Thymus (tissue), 14 donors: ENCODE results near the gene EDIL3. TPM values are rescaled to one million over a fixed set of nuclear protein-coding genes. Genes with fewer than 3 reads are reported as not detected.
A peak's percentile ranks its signal among the peaks of the same experiment; 100 is the strongest.

Experiments
- DNase-seq, 9 donors: peaks; one replicate each; pipeline ENCODE4 v3.0.0-alpha.2; 2013; ENCODE audit warnings: low spot score in 9 of 9, low read depth in 6 of 9, missing footprints in 1 of 9
- H3K27ac ChIP-seq, 2 donors: one replicate each; pipeline ENCODE4 v1.5.1; 2013; ENCODE audit warnings: control low read depth in 1 of 2, low read depth in 1 of 2, low read length in 1 of 2, mild to moderate bottlenecking in 1 of 2, moderate library complexity in 1 of 2
- H3K27me3 ChIP-seq, 2 donors: one replicate each; pipeline ENCODE4 v1.5.1; 2013; ENCODE audit warnings: low read length in 1 of 2; ENCODE audit not compliant: control insufficient read depth in 2 of 2, insufficient read depth in 1 of 2
- H3K36me3 ChIP-seq, 2 donors: one replicate each; pipeline ENCODE4 v1.5.1; 2013; ENCODE audit warnings: low read length in 1 of 2, mild to moderate bottlenecking in 1 of 2, moderate library complexity in 1 of 2; ENCODE audit not compliant: control insufficient read depth in 2 of 2, insufficient read depth in 2 of 2
- H3K4me1 ChIP-seq, 2 donors: one replicate each; pipeline ENCODE4 v1.5.1; 2013; ENCODE audit warnings: low read length in 2 of 2; ENCODE audit not compliant: control insufficient read depth in 2 of 2, insufficient read depth in 2 of 2
- H3K4me3 ChIP-seq, 2 donors: one replicate each; pipeline ENCODE4 v1.5.1; 2013; ENCODE audit warnings: low read length in 2 of 2, control low read depth in 1 of 2, mild to moderate bottlenecking in 1 of 2
- H3K9me3 ChIP-seq, 2 donors: one replicate each; pipeline ENCODE4 v1.5.1; 2013; ENCODE audit warnings: low read length in 1 of 2, mild to moderate bottlenecking in 1 of 2; ENCODE audit not compliant: control insufficient read depth in 2 of 2, insufficient read depth in 1 of 2
- WGBS: extraction: QIAGEN DNeasy Blood & Tissue Kit; methylation state at CpG from one replicate; pipeline ENCODE4 v1.1.7; 2013; 5-methylcytosine and 5-hydroxymethylcytosine counted together
- long read RNA-seq, 10 donors: transcript quantifications; one replicate each; lab custom pipeline, GENCODE V29; 2026
- polyA plus RNA-seq: library from polyadenylated mRNA; stranded (reverse); fragments of 200-250 nt; gene quantifications from one replicate; pipeline ENCODE4 v1.2.3, GENCODE V29; 2013
- total RNA-seq: library from RNA; stranded (reverse); fragments of 120-200 nt; gene quantifications from one replicate; pipeline ENCODE4 v1.2.4, GENCODE V29; 2013
- donor health status: healthy.

The EDIL3 gene
- total RNA-seq, result 0.52 TPM
- 2.9 TPM for polyA plus RNA-seq
- long read RNA-seq, donor 1, result 0 reads
- long read RNA-seq, donor 2, result 0 reads
- long read RNA-seq, donor 3, result 0 reads
- long read RNA-seq, donor 4, result 0 reads
- long read RNA-seq, donor 5, full-length matches to known transcripts, result 1 of 1 reads
- long read RNA-seq, donor 5, partial matches to known transcripts, result 0 of 1 reads
- long read RNA-seq, donor 5, other reads (novel, unspliced or antisense), result 0 of 1 reads
- long read RNA-seq, donor 6, result 0 reads
- long read RNA-seq, donor 7, result 0 reads
- long read RNA-seq, donor 8, result 0 reads
- long read RNA-seq, donor 9, result 0 reads
- long read RNA-seq, donor 10, result 0 reads

- no peaks in the 10 kb centered on the region for H3K36me3 ChIP-seq
- H3K9me3 ChIP-seq, result peaks cover 0 to 5% of the 10 kb centered on the region in 2 donors
- DNase-seq, result peak in 2 of 9 donors; percentile 24 to 50
- H3K4me1 ChIP-seq, result peaks cover 0 to 28% of the 10 kb centered on the region in 2 donors
- H3K27ac ChIP-seq, result no peak within 1 kb of the TSS
- peaks cover 38 to 45% of the 10 kb centered on the region in 2 donors for H3K27me3 ChIP-seq
- H3K4me3 ChIP-seq, result peak within 1 kb of the TSS; percentile 7 to 36
- 1% methylated on average over 54 of the region's 54 CpGs for WGBS
Measured at GRCh38 chr5:84384604-84385575, at the start of gene EDIL3. Gene EDIL3 (minus strand): TSS chr5:84384880. CDS start chr5:84384374, 506 bp downstream.

GRCh38 chr5:84433461-84433860 is 48.8 kb upstream of the EDIL3 start:
- Histone ChIP-seq H3K9me3 (no peaks in the 10 kb centered on the region), H3K36me3 (no peaks in the 10 kb centered on the region), H3K27me3 (no peaks in the 10 kb centered on the region), H3K4me1 (no peaks in the 10 kb centered on the region), H3K27ac (no peak overlapping the region), H3K4me3 (no peak overlapping the region)
- WGBS, result 95% methylated on average over 1 of the region's 1 CpG
- DNase-seq, result no peak

GRCh38 chr5:84430863-84431663 is 46.4 kb upstream of the EDIL3 start:
- no peak for DNase-seq
- 89% methylated on average over 3 of the region's 3 CpGs for WGBS
- no peaks in the 10 kb centered on the region for H3K27me3 ChIP-seq
- H3K27ac ChIP-seq, result no peak overlapping the region
- H3K4me1 ChIP-seq, result no peaks in the 10 kb centered on the region
- H3K36me3 ChIP-seq, result no peaks in the 10 kb centered on the region
- H3K4me3 ChIP-seq, result no peak overlapping the region
- no peaks in the 10 kb centered on the region for H3K9me3 ChIP-seq

GRCh38 chr5:84430079-84430478 is 45.4 kb upstream of the EDIL3 start:
- no peaks in the 10 kb centered on the region for H3K9me3 ChIP-seq

GRCh38 chr5:84425365-84425881 is 40.7 kb upstream of the EDIL3 start:
- no peaks in the 10 kb centered on the region for H3K4me1 ChIP-seq
- H3K4me3 ChIP-seq, result no peak overlapping the region
- no peaks in the 10 kb centered on the region for H3K9me3 ChIP-seq
- 84% methylated on average over 1 of the region's 1 CpG for WGBS
- no peak overlapping the region for H3K27ac ChIP-seq
- H3K27me3 ChIP-seq, result no peaks in the 10 kb centered on the region
- no peak for DNase-seq
- H3K36me3 ChIP-seq, result no peaks in the 10 kb centered on the region

More at GRCh38 chr5:84430079-84430478, 45.4 kb upstream of the EDIL3 start:
- Histone ChIP-seq H3K4me3 (no peak overlapping the region), H3K4me1 (no peaks in the 10 kb centered on the region), H3K27ac (no peak overlapping the region), H3K36me3 (no peaks in the 10 kb centered on the region), H3K27me3 (no peaks in the 10 kb centered on the region)
- no peak for DNase-seq

GRCh38 chr5:84419742-84420141 is 35.1 kb upstream of the EDIL3 start:
- Histone ChIP-seq H3K36me3 (no peaks in the 10 kb centered on the region), H3K27me3 (no peaks in the 10 kb centered on the region), H3K27ac (no peak overlapping the region), H3K9me3 (peaks cover 0 to 3% of the 10 kb centered on the region in 2 donors), H3K4me3 (no peak overlapping the region), H3K4me1 (no peaks in the 10 kb centered on the region)
- 85% methylated on average over 3 of the region's 3 CpGs for WGBS
- no peak for DNase-seq

GRCh38 chr5:84411832-84412605 is 27.3 kb upstream of the EDIL3 start:
- no peaks in the 10 kb centered on the region for H3K9me3 ChIP-seq
- H3K36me3 ChIP-seq, result no peaks in the 10 kb centered on the region
- no peak overlapping the region for H3K4me3 ChIP-seq
- H3K27me3 ChIP-seq, result no peaks in the 10 kb centered on the region
- DNase-seq, result no peak
- no peaks in the 10 kb centered on the region for H3K4me1 ChIP-seq
- WGBS, result 97% methylated on average over 5 of the region's 5 CpGs
- H3K27ac ChIP-seq, result no peak overlapping the region

- 97% methylated on average over 1 of the region's 1 CpG for WGBS
- no peaks in the 10 kb centered on the region for H3K9me3 ChIP-seq
Measured at GRCh38 chr5:84406111-84406510, 21.4 kb upstream of the EDIL3 start.

More at GRCh38 chr5:84406111-84406510, 21.4 kb upstream of the EDIL3 start:
- Histone ChIP-seq H3K27ac (no peak overlapping the region), H3K4me3 (no peak overlapping the region), H3K4me1 (no peaks in the 10 kb centered on the region), H3K36me3 (no peaks in the 10 kb centered on the region), H3K27me3 (no peaks in the 10 kb centered on the region)
- no peak for DNase-seq
